Esophagus muscularis mucosa (tissue), 3 donors: ENCODE data around the gene AP2B1.

ENCODE experiments used
- POLR2AphosphoS5 ChIP-seq, 2 donors: sonication (generic); formaldehyde crosslinking; IDR thresholded peaks; one replicate each; pipeline ENCODE4 v1.6.1; 2017; ENCODE audit warnings: antibody characterized with exemption in 2 of 2
- TF ChIP-seq, protein P1 (sequence below), 3 experiments: fragments of 200-600 bp in 2 of 3; fragments of 450-650 bp in 1 of 3; sonication (generic) in 2 of 3; IDR thresholded peaks; one replicate each; pipeline ENCODE4 v1.5.1; 2017 to 2019; ENCODE audit warnings: antibody characterized with exemption in 3 of 3, mild to moderate bottlenecking in 2 of 3, moderate library complexity in 1 of 3

DNA sequence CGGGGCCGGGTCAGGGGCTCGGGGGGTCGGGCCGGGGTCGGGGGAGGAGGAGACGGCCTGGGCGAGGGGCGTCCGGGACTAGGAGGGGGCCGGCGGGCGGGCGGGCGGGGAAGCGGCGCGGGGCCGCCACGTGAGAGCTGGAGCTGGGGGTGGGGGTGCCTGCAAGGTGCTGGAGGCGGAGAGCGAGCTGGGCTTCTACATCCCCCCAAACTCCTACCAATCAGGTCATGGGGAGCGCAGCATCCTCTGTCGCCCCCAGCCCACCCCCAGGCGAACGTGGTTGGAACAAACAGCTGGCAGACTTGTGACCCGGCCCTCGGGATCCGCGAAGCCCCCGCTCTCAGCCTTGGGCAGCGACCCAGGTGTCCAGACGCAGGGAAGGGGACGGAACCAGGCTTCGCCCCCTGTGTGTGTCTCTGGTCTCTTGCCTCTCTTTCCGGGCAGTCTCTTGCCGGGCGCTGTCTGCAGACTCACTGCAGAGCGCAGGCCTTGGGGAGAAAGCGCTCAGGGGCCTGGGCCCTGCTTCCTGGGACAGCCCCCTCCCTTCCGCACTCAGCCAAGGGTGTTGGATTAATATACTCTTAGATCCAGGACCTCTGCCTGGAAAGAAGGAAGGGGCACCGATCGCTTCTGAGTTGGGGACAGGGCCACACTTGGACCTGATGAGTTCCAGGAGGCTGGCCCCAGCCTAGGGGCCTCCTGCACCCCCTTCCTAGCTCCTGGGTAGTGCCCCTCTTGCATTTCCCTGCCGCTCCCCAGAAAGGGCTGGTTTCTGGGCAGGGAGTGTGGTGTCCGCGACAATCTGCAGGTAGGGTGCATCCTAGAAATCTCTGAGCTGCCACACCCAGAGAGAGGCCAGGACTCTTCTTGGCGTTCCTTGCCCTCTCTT, 145.0 kb downstream of the AP2B1 start:
- TF ChIP-seq, protein P1, sequence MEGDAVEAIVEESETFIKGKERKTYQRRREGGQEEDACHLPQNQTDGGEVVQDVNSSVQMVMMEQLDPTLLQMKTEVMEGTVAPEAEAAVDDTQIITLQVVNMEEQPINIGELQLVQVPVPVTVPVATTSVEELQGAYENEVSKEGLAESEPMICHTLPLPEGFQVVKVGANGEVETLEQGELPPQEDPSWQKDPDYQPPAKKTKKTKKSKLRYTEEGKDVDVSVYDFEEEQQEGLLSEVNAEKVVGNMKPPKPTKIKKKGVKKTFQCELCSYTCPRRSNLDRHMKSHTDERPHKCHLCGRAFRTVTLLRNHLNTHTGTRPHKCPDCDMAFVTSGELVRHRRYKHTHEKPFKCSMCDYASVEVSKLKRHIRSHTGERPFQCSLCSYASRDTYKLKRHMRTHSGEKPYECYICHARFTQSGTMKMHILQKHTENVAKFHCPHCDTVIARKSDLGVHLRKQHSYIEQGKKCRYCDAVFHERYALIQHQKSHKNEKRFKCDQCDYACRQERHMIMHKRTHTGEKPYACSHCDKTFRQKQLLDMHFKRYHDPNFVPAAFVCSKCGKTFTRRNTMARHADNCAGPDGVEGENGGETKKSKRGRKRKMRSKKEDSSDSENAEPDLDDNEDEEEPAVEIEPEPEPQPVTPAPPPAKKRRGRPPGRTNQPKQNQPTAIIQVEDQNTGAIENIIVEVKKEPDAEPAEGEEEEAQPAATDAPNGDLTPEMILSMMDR (IDR thresholded peaks at IDR 0.05): no peak
- TF ChIP-seq POLR2AphosphoS5 (IDR thresholded peaks at IDR 0.05): no peak
